MV-4-11 (cell line): ENCODE measurements around the gene ERCC5.

ENCODE experiments used
- DNase-seq: peaks from one replicate; lab custom pipeline; 2025; lab: John Stamatoyannopoulos, UW

ERCC5 gene

GRCh38 chr13:102845289-102845629 lies 573 bp upstream of the ERCC5 start:
- no peak for DNase-seq

GRCh38 chr13:102846261-102847015 lies 606 bp downstream of the ERCC5 start:
- peak; percentile 76 for DNase-seq

GRCh38 chr13:102847272-102848234 lies 1.7 kb downstream of the ERCC5 start:
- peak; percentile 42 for DNase-seq

DNA sequence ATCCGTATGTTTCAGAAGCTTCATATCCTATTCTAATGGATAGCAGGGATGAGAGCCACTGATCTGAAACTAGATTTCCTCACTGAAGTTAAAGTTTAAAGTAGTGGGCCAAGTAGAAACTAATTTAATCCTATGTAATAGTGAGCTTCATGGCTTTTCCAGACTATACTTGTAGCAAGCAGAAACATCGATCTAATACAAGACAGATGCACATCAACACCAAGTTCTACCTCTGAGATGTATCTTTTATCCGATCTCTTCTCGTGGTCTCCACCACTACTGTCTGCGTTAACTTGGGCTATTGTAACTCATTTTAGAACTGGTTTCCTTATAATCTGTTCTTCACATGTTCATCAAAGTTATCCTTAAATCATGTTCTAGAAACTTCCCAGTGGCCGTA lies 3.1 kb downstream of the ERCC5 start:
- no peak for DNase-seq

DNA sequence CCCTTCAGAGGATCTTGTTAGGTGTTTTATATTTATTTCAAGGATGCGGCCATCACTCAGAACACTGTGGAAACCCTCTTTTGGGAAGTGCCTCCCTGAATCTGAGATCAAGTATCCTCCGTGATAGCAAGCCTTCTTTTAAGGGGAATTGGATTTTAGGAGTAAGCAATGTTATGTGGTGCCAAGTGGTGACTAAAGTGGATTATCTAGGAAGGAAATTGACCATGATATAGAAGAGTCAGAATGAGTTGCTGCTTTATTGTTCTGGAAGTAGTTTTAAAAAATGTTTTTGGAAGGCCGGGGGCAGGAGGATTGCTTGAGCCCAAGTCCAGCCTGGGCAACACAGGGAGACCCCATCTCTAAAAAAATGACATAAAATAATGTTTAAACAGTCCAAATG lies 6.7 kb downstream of the ERCC5 start:
- DNase-seq = no peak

- DNase-seq = no peak
Measured at GRCh38 chr13:102854675-102855074, 8.8 kb downstream of the ERCC5 start.

DNA sequence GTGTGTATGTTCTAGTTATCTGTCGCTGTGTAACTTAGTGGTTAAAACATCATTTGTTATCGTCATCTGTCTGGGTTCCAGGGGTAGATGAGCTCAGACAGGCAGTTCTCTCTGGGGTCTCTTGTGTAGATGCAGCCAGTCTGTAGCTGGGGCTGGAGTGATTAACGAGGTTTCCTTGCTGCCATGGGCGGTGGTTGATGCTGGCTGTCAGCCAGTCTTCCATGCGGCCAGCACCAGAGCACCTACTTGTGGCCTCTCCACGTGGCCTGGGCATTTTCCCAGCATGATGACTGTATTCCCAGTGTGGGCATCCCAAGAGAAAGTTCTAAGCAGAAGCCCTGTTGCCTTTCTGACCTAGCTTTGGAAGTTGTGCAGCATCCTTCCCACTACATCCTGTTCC lies 10.7 kb downstream of the ERCC5 start:
- no peak for DNase-seq

DNA sequence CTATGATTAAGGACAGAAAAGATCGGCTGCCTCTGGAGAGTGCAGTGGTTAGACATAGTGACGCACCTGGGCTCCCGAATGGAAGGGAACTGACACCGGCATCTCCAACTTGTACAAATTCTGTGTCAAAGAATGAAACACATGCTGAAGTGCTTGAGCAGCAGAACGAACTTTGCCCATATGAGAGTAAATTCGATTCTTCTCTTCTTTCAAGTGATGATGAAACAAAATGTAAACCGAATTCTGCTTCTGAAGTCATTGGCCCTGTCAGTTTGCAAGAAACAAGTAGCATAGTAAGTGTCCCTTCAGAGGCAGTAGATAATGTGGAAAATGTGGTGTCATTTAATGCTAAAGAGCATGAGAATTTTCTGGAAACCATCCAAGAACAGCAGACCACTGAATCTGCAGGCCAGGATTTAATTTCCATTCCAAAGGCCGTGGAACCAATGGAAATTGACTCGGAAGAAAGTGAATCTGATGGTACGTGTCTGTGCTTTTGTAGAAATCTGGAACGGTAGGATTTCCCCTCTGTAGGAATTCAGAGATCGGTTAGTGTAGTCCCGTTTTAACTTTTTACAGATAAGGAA lies 16.9 kb downstream of the ERCC5 start:
- DNase-seq = no peak

DNA sequence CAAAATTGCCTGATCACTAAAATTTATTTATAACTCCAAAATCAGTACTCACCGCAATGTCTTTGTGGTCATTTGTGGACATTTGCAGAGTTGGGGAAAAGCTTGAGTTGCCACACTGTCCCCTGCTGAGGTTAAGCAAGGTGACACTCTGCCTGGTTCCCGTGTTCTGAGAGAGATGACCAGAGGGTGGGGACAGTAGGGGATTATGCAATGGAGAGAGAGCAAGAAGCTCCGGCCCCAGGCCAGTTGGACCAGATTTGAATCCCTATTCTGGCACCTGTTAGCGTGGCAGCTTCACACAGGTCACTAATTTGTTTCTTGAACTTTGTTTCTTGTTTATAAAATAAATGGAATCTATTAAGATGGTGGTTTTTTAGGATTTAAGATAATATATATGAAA lies 17.8 kb downstream of the ERCC5 start:
- DNase-seq = no peak

DNA sequence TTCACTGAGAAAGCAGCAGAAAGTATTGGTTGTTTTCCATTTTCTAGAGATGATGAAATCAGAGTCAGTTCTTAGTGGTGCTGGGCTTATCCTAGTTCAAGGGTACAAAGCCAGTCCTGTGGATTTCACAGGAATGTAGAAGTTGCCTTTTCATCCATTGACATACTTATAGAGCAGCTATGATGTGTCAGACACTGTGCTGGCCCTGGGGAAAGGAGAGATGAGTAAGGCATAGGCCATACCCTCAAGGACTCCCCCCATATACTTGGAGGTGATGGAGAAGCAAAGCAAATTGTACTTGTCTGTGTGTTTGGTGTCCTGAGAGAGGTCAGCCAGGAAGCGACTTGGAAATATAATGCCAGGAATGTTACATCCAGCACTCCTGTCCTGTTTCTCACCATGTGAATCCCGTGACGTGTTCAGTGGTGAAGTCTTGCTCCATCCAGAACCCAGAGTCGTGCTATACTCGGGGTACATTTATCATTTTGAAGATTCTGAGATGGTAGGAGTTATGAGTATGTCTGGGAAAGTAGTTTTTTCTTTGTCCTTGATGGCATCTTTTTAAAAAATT lies 22.6 kb downstream of the ERCC5 start:
- no peak for DNase-seq

GRCh38 chr13:102869948-102870676 lies 24.3 kb downstream of the ERCC5 start:
- peak; percentile 44 for DNase-seq

DNA sequence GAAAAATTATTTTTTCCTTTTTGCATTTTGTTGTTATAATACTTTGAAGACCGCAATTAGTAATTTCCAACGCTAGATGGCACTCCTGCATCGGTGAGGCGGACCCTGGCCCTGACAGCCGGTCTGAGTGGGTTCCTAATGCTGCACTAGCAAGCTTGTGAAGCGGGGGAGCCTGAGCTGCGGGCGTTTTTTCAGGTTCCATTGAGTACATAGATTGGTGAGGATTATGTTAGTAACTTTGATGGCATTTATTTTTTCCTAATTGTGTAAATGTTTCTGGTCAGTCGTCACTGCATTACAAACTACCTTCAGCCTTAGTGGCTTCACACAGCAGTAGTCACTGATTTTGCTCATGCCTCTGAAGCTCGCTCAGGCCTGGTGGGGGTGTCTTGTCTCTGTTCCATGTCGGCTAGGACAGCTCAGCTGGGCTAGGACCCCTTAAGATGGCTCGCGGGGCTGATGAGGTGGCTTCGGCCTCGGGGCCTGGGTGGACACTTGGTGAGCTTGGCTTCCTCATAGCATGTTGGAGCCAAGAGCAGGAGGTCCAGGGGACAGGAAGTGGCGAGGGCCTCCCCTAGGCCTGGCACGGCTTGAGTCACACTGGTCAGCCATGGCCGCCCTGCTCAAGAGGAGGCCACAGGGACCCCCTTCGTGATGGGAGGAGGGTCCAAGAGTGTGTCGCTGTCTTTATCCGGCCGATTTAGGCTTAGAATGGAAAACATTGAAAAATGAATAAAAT lies 25.0 kb downstream of the ERCC5 start:
- peak; percentile 28 for DNase-seq

DNA sequence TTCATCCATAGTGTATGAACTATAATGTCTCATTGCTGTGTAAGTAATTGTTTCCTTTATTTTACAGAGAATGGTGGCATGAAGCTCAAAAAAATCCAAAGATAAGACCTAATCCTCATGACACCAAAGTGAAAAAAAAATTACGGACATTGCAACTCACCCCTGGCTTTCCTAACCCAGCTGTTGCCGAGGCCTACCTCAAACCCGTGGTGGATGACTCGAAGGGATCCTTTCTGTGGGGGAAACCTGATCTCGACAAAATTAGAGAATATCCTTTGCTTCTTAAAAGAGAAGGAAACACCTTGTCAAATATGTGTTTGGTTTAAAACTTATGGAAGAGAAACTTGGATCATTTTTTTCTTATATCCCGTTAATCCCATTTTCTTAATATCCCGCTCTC lies 26.3 kb downstream of the ERCC5 start:
- DNase-seq = no peak

GRCh38 chr13:102872531-102872930 lies 26.7 kb downstream of the ERCC5 start:
- DNase-seq = no peak

DNA sequence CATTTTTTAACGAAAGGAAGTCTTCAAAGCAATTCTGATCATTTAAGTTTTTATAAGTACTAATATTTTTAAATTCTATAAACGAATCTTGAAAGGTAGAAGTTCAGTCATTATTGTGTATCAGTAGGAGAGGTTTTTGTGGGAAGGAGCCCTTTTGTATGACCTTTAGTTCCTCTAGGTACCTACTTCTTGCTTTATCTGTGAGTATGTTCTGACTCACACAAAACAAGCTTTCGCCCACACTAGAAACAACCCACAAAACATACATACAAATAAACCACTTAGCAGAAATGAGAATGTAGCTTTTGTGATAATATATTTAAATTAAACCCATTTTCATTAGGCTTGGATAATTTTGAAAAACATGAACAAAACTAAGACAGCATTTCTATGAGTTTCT lies 27.8 kb downstream of the ERCC5 start:
- DNase-seq = no peak

DNA sequence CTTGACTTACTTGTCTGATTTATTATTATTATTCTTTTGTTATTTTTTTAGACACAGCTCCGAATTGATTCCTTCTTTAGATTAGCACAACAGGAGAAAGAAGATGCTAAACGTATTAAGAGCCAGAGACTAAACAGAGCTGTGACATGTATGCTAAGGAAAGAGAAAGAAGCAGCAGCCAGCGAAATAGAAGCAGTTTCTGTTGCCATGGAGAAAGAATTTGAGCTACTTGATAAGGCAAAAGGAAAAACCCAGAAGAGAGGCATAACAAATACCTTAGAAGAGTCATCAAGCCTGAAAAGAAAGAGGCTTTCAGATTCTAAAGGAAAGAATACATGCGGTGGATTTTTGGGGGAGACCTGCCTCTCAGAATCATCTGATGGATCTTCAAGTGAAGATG lies 29.4 kb downstream of the ERCC5 start:
- no peak for DNase-seq

- peak; percentile 50 for DNase-seq
Measured at GRCh38 chr13:102877303-102877702, 31.5 kb downstream of the ERCC5 start.

GRCh38 chr13:102878481-102878880 lies 32.6 kb downstream of the ERCC5 start:
- no peak for DNase-seq

DNA sequence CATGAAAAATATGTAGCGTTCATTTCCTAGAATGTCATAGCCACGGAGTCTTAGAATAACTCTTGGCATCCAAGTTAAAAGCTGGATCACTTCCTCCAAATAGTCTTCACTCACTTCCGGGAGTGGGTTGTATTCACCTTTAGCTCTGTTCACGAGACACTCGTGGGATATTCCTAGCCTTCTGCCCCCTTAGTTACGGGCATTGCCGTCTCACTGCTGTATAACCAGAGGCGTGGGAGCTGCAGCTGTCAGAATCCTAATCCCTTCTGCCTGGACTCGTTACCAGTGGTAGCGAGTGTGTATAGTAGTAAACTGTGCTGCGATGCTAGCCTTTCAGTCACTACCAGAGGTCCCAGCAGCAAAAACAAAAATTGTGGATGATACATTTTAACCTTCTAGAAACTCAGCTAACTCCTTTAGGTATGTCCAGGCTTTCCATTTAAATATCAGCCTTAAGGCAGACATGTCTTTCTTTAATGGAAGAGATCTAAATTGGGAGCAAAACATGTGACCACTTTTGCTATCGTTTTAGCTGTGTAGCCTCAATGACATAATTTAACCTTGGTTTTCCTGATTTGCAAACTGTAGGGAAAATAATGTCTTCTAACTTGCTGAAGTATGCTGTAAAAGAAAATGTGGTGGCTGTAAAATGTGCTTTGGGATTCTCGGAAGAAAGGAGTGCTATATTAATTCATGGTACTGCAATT lies 34.1 kb downstream of the ERCC5 start:
- DNase-seq = no peak
